Effector memory CD8-positive, alpha-beta T cell (primary cell): Measurements from ENCODE around the gene ARRDC1.
A peak's percentile ranks its signal among the peaks of the same experiment; 100 is the strongest.
"Not testable (repeated sequence)": the region's sequence is repeated elsewhere in the genome, so short reads cannot be mapped to it uniquely, and the experiment has no call there.

Experiments
- ATAC-seq: fragments of 150-1000 bp; cut with Tn5 transposase; replicated peaks from 2 replicates; pipeline ENCODE4 v1.10.0; 2021; ENCODE audit warnings: mild to moderate bottlenecking, moderate library complexity
- DNase-seq, 3 experiments: peaks; one replicate each; pipeline ENCODE4 v3.0.0; 2021
- H3K27ac Mint-ChIP-seq, 2 donors: one replicate each; pipeline ENCODE4 v1.8.0; 2022; ENCODE audit warnings: mild to moderate bottlenecking in 2 of 2, mixed read lengths in 2 of 2, moderate library complexity in 2 of 2
- H3K27me3 Mint-ChIP-seq, 2 donors: one replicate each; pipeline ENCODE4 v1.8.0; 2022; ENCODE audit warnings: mixed read lengths in 2 of 2
- H3K36me3 Mint-ChIP-seq: one replicate; pipeline ENCODE4 v1.8.0; 2022; ENCODE audit warnings: mild to moderate bottlenecking, moderate library complexity, mixed read lengths; ENCODE audit not compliant: insufficient read depth
- H3K4me1 Mint-ChIP-seq, 2 donors: one replicate each; pipeline ENCODE4 v1.8.0; 2022; ENCODE audit warnings: low read depth in 2 of 2, mixed read lengths in 2 of 2
- H3K4me3 Mint-ChIP-seq, 2 donors: one replicate each; pipeline ENCODE4 v1.8.0; 2022; ENCODE audit warnings: mild to moderate bottlenecking in 2 of 2, mixed read lengths in 2 of 2, moderate library complexity in 2 of 2
- H3K9me3 Mint-ChIP-seq, 2 donors: one replicate each; pipeline ENCODE4 v1.8.0; 2022; ENCODE audit warnings: mixed read lengths in 2 of 2
- total RNA-seq, 9 experiments: gene quantifications; one replicate each; lab custom pipeline; 2026; lab: John Stamatoyannopoulos, UW

Gene ARRDC1, protein sequence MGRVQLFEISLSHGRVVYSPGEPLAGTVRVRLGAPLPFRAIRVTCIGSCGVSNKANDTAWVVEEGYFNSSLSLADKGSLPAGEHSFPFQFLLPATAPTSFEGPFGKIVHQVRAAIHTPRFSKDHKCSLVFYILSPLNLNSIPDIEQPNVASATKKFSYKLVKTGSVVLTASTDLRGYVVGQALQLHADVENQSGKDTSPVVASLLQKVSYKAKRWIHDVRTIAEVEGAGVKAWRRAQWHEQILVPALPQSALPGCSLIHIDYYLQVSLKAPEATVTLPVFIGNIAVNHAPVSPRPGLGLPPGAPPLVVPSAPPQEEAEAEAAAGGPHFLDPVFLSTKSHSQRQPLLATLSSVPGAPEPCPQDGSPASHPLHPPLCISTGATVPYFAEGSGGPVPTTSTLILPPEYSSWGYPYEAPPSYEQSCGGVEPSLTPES
- 24.1 to 58.8 (median 31.8) reads per million in 9 experiments for total RNA-seq

- Mint-ChIP-seq H3K4me3 (peak within 1 kb of the TSS; percentile 71 to 76), H3K36me3 (peaks cover 15% of the 10 kb centered on the region), H3K27ac (peak within 1 kb of the TSS in 1 of 2 donors; percentile 15), H3K27me3 (no peaks in the 10 kb centered on the region), H3K4me1 (peaks cover 13 to 20% of the 10 kb centered on the region in 2 donors), H3K9me3 (no peaks in the 10 kb centered on the region)
- DNase-seq (peak; percentile 81 to 83 (median 83)), ATAC-seq (peak; percentile 86)
Measured at GRCh38 chr9:137605121-137606004, at the start of gene ARRDC1. Gene ARRDC1, plus strand, starts transcription at chr9:137605686. Its CDS starts 32 bp downstream, at chr9:137605718.

- H3K4me3 Mint-ChIP-seq = no peak overlapping the region
- H3K27ac Mint-ChIP-seq = no peak overlapping the region
- H3K4me1 Mint-ChIP-seq = peaks cover 4 to 9% of the 10 kb centered on the region in 2 donors
- H3K27me3 Mint-ChIP-seq = no peaks in the 10 kb centered on the region
- DNase-seq (no peak), ATAC-seq (no peak)
- no peaks in the 10 kb centered on the region for H3K9me3 Mint-ChIP-seq
- H3K36me3 Mint-ChIP-seq = peaks cover 41% of the 10 kb centered on the region
Measured at GRCh38 chr9:137556069-137556838, 49.2 kb upstream of the ARRDC1 start.

- Mint-ChIP-seq H3K4me1 (peaks cover 0 to 2% of the 10 kb centered on the region in 2 donors), H3K27me3 (no peaks in the 10 kb centered on the region), H3K9me3 (no peaks in the 10 kb centered on the region), H3K4me3 (no peak overlapping the region), H3K36me3 (peaks cover 46% of the 10 kb centered on the region), H3K27ac (no peak overlapping the region)
- no peak for ATAC-seq
- DNase-seq = no peak
Measured at GRCh38 chr9:137558127-137558526, 47.4 kb upstream of the ARRDC1 start.

DNA sequence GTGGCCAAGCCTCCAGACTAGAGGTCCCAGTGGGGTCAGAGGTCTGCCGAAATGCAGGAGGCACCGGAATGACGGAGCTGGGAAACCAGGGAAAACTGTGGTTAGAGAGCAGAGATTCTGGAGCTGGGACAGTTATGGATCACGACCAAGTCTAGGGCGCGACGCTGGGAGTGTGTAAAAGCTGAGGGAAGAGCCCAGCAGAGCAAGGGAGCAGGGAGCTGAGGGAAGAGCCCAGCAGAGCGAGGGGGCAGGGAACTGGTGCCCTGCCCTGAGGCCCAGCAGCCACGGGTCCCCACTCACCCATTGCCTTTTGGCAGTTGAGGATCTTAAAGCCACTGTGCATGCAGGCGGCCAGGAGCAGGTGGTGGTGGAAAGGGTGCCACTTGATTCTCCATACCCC, 41.4 kb upstream of the ARRDC1 start:
- peaks cover 36% of the 10 kb centered on the region for H3K36me3 Mint-ChIP-seq
- H3K4me3 Mint-ChIP-seq = no peak overlapping the region
- H3K4me1 Mint-ChIP-seq = peaks cover 6 to 12% of the 10 kb centered on the region in 2 donors
- DNase-seq (no peak), ATAC-seq (no peak)
- no peaks in the 10 kb centered on the region for H3K27me3 Mint-ChIP-seq
- peak overlapping the region; percentile 81 to 86 for H3K27ac Mint-ChIP-seq
- H3K9me3 Mint-ChIP-seq = no peaks in the 10 kb centered on the region

DNA sequence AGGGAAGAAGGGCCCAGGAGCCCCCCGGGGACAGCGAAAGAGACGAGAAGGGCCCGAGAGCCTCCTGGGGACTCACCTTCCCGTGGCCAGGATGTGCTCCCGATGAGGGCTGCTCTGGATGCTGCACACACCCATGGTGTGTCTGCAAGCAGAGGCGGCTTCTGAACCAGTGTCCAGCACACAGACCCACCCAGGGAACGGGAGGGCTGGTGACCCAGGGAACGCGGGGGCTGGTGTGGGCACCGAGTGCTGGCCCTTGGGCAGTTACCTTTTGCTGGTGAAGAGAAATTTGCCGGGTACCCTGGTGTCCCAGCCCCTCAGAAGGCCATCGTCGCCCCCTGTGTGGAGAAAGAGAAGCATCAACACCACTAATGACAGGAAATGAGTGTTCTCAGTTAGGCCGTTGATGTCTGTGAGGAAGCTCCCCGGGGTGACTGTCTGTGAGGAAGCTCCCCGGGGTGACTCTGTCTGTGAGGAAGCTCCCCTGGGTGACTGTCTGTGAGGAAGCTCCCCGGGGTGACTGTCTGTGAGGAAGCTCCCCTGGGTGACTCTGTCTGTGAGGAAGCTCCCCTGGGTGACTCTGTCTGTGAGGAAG, 40.6 kb upstream of the ARRDC1 start:
- H3K36me3 Mint-ChIP-seq = peaks cover 36% of the 10 kb centered on the region
- DNase-seq (no peak), ATAC-seq (no peak)
- H3K9me3 Mint-ChIP-seq = no peaks in the 10 kb centered on the region
- peaks cover 6 to 12% of the 10 kb centered on the region in 2 donors for H3K4me1 Mint-ChIP-seq
- H3K4me3 Mint-ChIP-seq = no peak overlapping the region
- peak overlapping the region; percentile 81 to 86 for H3K27ac Mint-ChIP-seq
- no peaks in the 10 kb centered on the region for H3K27me3 Mint-ChIP-seq

DNA sequence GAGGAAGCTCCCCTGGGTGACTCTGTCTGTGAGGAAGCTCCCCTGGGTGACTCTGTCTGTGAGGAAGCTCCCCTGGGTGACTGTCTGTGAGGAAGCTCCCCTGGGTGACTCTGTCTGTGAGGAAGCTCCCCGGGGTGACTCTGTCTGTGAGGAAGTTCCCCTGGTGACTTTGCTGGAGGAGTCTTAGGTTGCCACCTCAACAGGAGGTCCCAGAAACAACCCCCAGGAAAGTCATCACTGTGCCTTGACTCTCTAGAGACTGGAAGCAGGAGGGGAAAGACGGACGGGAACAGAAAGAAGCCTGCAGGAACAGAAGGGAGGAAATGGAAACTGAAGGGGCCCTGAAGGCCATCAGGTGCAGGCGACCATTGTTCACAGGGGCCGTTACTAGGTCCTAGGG, 37.0 kb upstream of the ARRDC1 start:
- not testable (repeated sequence) for ATAC-seq, H3K4me3 Mint-ChIP-seq, DNase-seq, H3K27me3 Mint-ChIP-seq, H3K9me3 Mint-ChIP-seq
- Mint-ChIP-seq H3K27ac (peak overlapping the region; percentile 17 to 46), H3K36me3 (peaks cover 26% of the 10 kb centered on the region), H3K4me1 (peaks cover 8 to 19% of the 10 kb centered on the region in 2 donors)

GRCh38 chr9:137569609-137570203, 35.8 kb upstream of the ARRDC1 start:
- DNase-seq = no peak
- Mint-ChIP-seq H3K27ac (peak overlapping the region in 1 of 2 donors; percentile 24), H3K9me3 (no peaks in the 10 kb centered on the region), H3K4me1 (peaks cover 4 to 16% of the 10 kb centered on the region in 2 donors), H3K27me3 (no peaks in the 10 kb centered on the region), H3K36me3 (peaks cover 29% of the 10 kb centered on the region), H3K4me3 (no peak overlapping the region)
- no peak for ATAC-seq

- ATAC-seq (no peak), DNase-seq (no peak)
- Mint-ChIP-seq H3K36me3 (peaks cover 34% of the 10 kb centered on the region), H3K27me3 (no peaks in the 10 kb centered on the region), H3K4me3 (no peak overlapping the region), H3K4me1 (peaks cover 8 to 20% of the 10 kb centered on the region in 2 donors), H3K27ac (peak overlapping the region in 1 of 2 donors; percentile 24), H3K9me3 (no peaks in the 10 kb centered on the region)
Measured at GRCh38 chr9:137570566-137570965, 34.9 kb upstream of the ARRDC1 start.

GRCh38 chr9:137574192-137574591, 31.3 kb upstream of the ARRDC1 start:
- Mint-ChIP-seq H3K36me3 (peaks cover 40% of the 10 kb centered on the region), H3K27ac (no peak overlapping the region)
- ATAC-seq = no peak

GRCh38 chr9:137575364-137575715, 30.1 kb upstream of the ARRDC1 start:
- Mint-ChIP-seq H3K4me3 (peak overlapping the region in 1 of 2 donors; percentile 56), H3K9me3 (no peaks in the 10 kb centered on the region), H3K4me1 (peaks cover 25 to 30% of the 10 kb centered on the region in 2 donors), H3K27ac (peak overlapping the region; percentile 42 to 67), H3K36me3 (peaks cover 40% of the 10 kb centered on the region), H3K27me3 (no peaks in the 10 kb centered on the region)
- ATAC-seq (no peak), DNase-seq (no peak)

More at GRCh38 chr9:137574192-137574591, 31.3 kb upstream of the ARRDC1 start:
- Mint-ChIP-seq H3K27me3 (no peaks in the 10 kb centered on the region), H3K4me1 (peaks cover 27 to 30% of the 10 kb centered on the region in 2 donors), H3K9me3 (no peaks in the 10 kb centered on the region), H3K4me3 (no peak overlapping the region)
- DNase-seq = no peak

DNA sequence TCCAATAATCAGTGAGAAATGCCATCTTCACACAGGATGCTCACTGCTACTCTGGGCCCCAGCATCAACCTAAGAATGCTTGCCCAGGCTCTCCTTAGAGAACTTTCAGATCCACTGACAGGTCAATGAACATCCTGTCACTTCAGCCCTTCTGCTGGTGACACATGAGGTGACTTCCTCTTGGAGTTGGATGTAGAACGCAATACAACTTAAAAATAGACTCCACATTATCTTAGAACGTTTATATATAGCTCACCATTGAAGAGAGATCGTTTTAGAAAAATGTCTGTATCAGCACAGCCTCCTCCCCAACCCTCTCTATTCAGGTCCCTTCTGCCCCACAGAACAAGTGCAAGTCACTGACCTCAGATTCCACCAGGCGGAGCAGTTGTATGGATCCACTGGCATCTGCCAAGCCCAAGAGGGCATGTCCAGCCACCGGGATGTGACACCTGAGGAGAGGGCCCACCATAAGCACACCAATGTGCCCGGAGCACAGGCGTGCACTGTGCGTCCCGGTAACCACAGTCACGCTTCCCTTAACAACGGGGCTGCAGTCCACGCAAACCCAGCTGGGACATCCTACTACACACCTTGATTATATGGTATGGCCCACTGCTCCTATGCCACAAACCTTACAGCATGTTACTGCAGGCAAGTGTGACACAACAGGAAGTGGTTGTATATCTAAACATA, 29.6 kb upstream of the ARRDC1 start:
- peaks cover 41% of the 10 kb centered on the region for H3K36me3 Mint-ChIP-seq
- DNase-seq (no peak), ATAC-seq (peak; percentile 11)
- no peaks in the 10 kb centered on the region for H3K27me3 Mint-ChIP-seq
- peak overlapping the region; percentile 42 to 67 for H3K27ac Mint-ChIP-seq
- no peaks in the 10 kb centered on the region for H3K9me3 Mint-ChIP-seq
- H3K4me1 Mint-ChIP-seq = peaks cover 23 to 25% of the 10 kb centered on the region in 2 donors
- H3K4me3 Mint-ChIP-seq = peak overlapping the region; percentile 56 to 59
